PC-9 (cell line): ENCODE results near the gene TMEM92.

Experiments
- EZH2 ChIP-seq: fragments of 200-600 bp; sonication (generic); IDR thresholded peaks from 2 replicates; pipeline ENCODE4 v1.8.0; 2017; ENCODE audit warnings: antibody characterized with exemption, low read depth
- TF ChIP-seq, protein P1 (sequence below): fragments of 200-600 bp; sonication (generic); conservative IDR thresholded peaks from 2 replicates; pipeline ENCODE4 v1.6.1; 2017; ENCODE audit warnings: mixed run types, antibody characterized with exemption, mild to moderate bottlenecking, moderate library complexity

DNA sequence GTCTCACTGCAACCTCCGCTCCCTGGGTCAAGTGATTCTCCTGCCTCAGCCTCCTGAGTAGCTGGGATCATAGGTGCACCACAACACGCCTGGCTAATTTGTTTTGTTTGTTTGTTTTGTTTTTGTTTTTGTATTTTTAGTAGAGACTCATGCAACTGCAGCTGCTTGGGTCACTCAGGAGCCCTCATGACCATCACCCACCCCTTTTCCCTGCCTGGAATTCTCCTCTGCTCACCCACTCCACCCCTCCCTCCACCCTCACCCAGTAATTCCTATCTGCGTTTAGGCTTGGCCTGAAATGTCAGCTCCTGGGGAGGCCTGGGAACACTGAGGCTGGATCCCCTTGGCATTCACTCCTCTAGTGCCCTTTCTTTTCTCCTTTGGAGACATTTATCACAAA, 25.5 kb downstream of the TMEM92 start:
- TF ChIP-seq, protein P1, sequence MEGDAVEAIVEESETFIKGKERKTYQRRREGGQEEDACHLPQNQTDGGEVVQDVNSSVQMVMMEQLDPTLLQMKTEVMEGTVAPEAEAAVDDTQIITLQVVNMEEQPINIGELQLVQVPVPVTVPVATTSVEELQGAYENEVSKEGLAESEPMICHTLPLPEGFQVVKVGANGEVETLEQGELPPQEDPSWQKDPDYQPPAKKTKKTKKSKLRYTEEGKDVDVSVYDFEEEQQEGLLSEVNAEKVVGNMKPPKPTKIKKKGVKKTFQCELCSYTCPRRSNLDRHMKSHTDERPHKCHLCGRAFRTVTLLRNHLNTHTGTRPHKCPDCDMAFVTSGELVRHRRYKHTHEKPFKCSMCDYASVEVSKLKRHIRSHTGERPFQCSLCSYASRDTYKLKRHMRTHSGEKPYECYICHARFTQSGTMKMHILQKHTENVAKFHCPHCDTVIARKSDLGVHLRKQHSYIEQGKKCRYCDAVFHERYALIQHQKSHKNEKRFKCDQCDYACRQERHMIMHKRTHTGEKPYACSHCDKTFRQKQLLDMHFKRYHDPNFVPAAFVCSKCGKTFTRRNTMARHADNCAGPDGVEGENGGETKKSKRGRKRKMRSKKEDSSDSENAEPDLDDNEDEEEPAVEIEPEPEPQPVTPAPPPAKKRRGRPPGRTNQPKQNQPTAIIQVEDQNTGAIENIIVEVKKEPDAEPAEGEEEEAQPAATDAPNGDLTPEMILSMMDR: no peak
- TF ChIP-seq EZH2: no peak
